KMS-11 (cell line): Measurements from ENCODE around the gene POLR1G.

Experiments
- H2AFZ ChIP-seq: fragments of 200-600 bp; sonication (generic); 2 replicates; pipeline ENCODE4 v1.6.1; 2016; ENCODE audit warnings: antibody characterized with exemption, mixed run types, low read depth
- H3K27ac ChIP-seq: fragments of 200-600 bp; sonication (generic); 2 replicates; pipeline ENCODE4 v1.6.1; 2016; ENCODE audit warnings: mild to moderate bottlenecking, mixed run types
- H3K27me3 ChIP-seq: fragments of 200-600 bp; sonication (generic); 2 replicates; pipeline ENCODE4 v1.6.1; 2017; ENCODE audit warnings: mild to moderate bottlenecking, low read depth, mixed run types, moderate library complexity; ENCODE audit not compliant: insufficient read depth
- H3K36me3 ChIP-seq: fragments of 200-600 bp; sonication (generic); 2 replicates; pipeline ENCODE4 v1.6.1; 2017; ENCODE audit warnings: mild to moderate bottlenecking, mixed run types; ENCODE audit not compliant: insufficient read depth
- H3K4me1 ChIP-seq: fragments of 200-600 bp; sonication (generic); 2 replicates; pipeline ENCODE4 v1.6.1; 2016; ENCODE audit warnings: mild to moderate bottlenecking, low read depth, mixed run types; ENCODE audit not compliant: poor library complexity, severe bottlenecking
- H3K4me2 ChIP-seq: fragments of 200-600 bp; sonication (generic); 2 replicates; pipeline ENCODE4 v1.7.0; 2016; ENCODE audit warnings: mild to moderate bottlenecking, mixed run types
- H3K4me3 ChIP-seq: fragments of 200-600 bp; sonication (generic); IDR thresholded peaks from 2 replicates; pipeline ENCODE4 v1.6.1; 2017; ENCODE audit warnings: low read depth, low read length, mixed read lengths; ENCODE audit not compliant: insufficient read depth
- H3K79me2 ChIP-seq: fragments of 200-600 bp; sonication (generic); 2 replicates; pipeline ENCODE4 v1.6.1; 2016; ENCODE audit warnings: low read depth, mixed run types; ENCODE audit not compliant: insufficient read depth
- H3K9ac ChIP-seq: fragments of 200-600 bp; sonication (generic); 2 replicates; pipeline ENCODE4 v1.6.1; 2016; ENCODE audit warnings: mild to moderate bottlenecking, mixed run types
- H4K20me1 ChIP-seq: fragments of 200-600 bp; sonication (generic); 2 replicates; pipeline ENCODE4 v1.6.1; 2016; ENCODE audit warnings: mild to moderate bottlenecking, mixed run types; ENCODE audit not compliant: insufficient read depth
- TF ChIP-seq, protein P1 (sequence below): fragments of 200-600 bp; sonication (generic); conservative IDR thresholded peaks from 2 replicates; pipeline ENCODE4 v1.6.1; 2017; ENCODE audit warnings: low read depth, mild to moderate bottlenecking, antibody characterized with exemption, low read length, moderate library complexity, mixed read lengths

The POLR1G gene

DNA sequence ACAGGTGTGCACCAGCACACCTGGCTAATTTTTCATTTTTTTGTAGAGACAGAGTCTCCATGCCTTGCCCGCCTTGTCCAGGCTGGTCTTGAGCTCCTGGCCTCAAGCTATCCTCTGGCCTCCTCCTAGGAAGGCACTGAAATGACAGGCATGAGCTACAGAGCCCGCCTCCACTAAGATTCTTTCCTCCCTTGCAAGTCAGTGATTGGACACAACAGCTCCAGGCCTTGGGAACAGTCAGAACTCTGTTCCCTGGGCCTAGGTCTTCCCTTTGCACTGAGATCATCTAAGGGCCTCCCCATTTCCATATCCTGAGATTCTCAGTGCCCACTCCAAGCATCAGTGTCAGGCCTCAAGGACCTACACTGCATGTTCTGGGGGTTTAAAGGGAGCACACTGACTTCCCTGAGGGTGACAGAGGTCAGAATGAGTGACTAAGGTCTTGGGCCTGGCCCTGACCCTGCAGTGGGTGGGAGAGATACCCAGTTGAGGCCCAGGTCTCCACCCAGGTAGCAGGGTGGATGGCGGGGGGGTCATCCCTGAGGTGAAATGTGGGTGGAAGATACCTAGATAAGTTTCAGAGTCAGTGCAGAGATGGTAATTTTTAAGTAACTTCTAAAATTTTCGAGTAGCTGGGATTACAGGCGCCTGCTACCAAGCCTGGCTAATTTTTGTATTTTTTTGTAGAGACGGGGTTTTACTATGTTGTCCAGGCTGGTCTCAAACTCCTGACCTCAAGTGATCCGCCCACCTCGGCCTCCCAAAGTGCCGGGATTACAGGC lies 34.6 kb downstream of the POLR1G start:
- no peaks in the 10 kb centered on the region for H3K36me3 ChIP-seq
- no peak overlapping the region for H3K9ac ChIP-seq
- no peaks in the 10 kb centered on the region for H4K20me1 ChIP-seq
- H3K79me2 ChIP-seq = no peaks in the 10 kb centered on the region
- H3K4me2 ChIP-seq = peak overlapping the region; percentile 63; the same call in 1 of the 2 replicates
- no peak overlapping the region for H3K27ac ChIP-seq
- TF ChIP-seq, protein P1, sequence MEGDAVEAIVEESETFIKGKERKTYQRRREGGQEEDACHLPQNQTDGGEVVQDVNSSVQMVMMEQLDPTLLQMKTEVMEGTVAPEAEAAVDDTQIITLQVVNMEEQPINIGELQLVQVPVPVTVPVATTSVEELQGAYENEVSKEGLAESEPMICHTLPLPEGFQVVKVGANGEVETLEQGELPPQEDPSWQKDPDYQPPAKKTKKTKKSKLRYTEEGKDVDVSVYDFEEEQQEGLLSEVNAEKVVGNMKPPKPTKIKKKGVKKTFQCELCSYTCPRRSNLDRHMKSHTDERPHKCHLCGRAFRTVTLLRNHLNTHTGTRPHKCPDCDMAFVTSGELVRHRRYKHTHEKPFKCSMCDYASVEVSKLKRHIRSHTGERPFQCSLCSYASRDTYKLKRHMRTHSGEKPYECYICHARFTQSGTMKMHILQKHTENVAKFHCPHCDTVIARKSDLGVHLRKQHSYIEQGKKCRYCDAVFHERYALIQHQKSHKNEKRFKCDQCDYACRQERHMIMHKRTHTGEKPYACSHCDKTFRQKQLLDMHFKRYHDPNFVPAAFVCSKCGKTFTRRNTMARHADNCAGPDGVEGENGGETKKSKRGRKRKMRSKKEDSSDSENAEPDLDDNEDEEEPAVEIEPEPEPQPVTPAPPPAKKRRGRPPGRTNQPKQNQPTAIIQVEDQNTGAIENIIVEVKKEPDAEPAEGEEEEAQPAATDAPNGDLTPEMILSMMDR = no peak
- H3K27me3 ChIP-seq = no peaks in the 10 kb centered on the region
- H2AFZ ChIP-seq = no peak overlapping the region
- peaks cover 46% of the 10 kb centered on the region for H3K4me1 ChIP-seq
- H3K4me3 ChIP-seq = no peak overlapping the region

DNA sequence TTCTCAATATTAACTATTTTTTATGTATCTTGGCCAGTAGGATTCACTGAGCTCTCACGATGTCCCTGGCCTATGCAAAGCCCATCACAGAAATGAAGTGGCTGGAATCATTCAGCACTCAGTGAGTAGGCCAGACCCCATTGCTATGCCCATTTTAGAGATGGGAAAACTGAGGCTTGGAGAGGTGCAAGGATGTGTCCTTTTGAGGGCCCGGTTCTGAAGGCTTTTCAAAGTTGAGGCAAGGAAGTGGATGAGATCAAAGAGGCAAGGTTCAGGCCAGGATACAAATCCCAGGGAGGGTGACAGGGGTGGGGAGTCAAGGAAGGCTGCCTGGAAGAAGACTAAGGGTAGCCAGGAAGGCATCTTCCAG lies 35.9 kb downstream of the POLR1G start:
- H3K27me3 ChIP-seq = no peaks in the 10 kb centered on the region
- no peaks in the 10 kb centered on the region for H3K36me3 ChIP-seq
- no peak overlapping the region for H3K27ac ChIP-seq
- H3K4me3 ChIP-seq = no peak overlapping the region
- TF ChIP-seq, protein P1 = no peak
- peaks cover 49% of the 10 kb centered on the region for H3K4me1 ChIP-seq
- H2AFZ ChIP-seq = no peak overlapping the region
- no peaks in the 10 kb centered on the region for H4K20me1 ChIP-seq
- H3K4me2 ChIP-seq = no peak overlapping the region; the same call in 1 of the 2 replicates
- no peaks in the 10 kb centered on the region for H3K79me2 ChIP-seq
- no peak overlapping the region for H3K9ac ChIP-seq

DNA sequence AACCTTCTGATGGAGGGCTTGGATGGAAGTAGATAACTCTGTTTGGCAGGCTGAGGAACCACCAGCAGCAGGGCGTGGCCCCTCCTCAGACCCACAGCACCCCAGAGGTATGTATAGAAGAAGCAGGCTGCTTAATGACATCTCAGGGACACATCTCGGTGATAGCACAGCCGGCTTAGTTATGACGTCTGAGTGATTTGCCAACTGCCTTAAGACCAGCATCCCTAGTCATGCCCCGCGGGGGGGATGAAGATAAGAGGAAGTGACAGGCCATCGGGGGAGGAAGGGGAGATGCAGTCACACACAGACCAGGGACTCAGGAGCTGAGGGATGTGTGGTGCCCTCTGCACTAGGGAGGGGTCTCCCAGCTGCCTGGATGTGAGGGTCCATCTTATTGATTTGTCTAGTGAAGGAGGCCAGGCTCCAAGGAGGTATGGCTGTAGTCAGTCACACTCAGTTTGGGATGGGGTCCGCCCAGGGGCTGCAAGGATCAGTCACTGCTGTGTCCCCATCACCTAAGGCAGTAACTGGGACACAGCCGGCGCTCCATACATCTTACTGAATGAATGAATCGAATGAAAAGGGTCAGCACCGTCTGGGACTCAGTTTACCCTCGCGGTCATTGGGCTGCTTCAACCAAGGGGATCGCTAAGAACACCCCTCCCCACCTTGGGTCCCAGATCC lies 36.5 kb downstream of the POLR1G start:
- peak overlapping the region; percentile 62 for H3K27ac ChIP-seq
- TF ChIP-seq, protein P1 = no peak
- peak overlapping the region; percentile 96 for H3K4me2 ChIP-seq
- no peaks in the 10 kb centered on the region for H4K20me1 ChIP-seq
- peak overlapping the region; percentile 74; the same call in 1 of the 2 replicates for H3K9ac ChIP-seq
- peaks cover 49% of the 10 kb centered on the region for H3K4me1 ChIP-seq
- no peaks in the 10 kb centered on the region for H3K27me3 ChIP-seq
- H3K4me3 ChIP-seq = no peak overlapping the region
- H2AFZ ChIP-seq = peak overlapping the region; percentile 58
- no peaks in the 10 kb centered on the region for H3K79me2 ChIP-seq
- H3K36me3 ChIP-seq = no peaks in the 10 kb centered on the region

DNA sequence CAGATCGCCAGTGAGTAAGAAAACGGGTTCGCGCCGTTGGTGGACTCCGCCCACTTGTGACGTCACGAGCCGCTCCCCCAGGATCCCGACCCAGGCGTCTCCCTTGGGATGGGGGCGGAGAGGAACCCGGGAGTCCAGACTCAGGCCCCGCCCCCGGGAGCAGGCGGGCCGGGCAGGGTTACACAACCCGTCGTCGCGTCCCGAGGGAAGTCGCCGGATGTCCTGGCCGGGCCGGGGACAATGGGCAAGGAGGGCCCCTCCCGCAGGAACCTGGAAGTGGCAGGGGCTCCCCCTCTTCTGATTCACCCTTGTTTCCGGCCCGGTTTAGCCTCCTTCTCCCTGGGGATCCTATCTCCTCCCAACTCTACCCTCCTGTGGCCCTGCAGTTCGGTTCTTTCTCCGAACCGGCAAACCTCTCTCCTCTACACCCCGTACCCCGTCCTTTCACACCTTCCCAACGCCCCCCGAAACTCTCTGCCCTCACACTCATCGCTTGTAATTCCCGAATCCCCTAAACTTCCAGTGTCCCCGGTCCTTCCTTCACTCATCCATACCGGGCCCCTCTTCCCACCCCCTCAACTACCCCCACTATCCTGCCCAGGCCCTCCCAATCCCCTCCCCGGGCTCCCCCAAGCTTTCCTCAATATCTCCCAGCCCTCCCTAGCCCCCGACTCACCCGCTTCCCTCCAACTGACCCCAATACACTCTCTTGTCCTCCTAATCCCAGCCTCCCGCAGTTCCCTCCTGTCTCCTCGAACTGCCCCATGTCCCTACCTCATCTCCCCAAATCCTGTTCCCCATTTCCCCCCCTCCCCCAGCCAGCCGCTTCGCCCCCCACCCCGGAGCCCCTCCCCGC lies 37.2 kb downstream of the POLR1G start:
- H3K27me3 ChIP-seq = no peaks in the 10 kb centered on the region
- peak overlapping the region; percentile 74 for H3K9ac ChIP-seq
- H2AFZ ChIP-seq = peak overlapping the region; percentile 58
- H3K36me3 ChIP-seq = no peaks in the 10 kb centered on the region
- H3K4me2 ChIP-seq = peak overlapping the region; percentile 96
- peaks cover 49% of the 10 kb centered on the region for H3K4me1 ChIP-seq
- no peak overlapping the region for H3K4me3 ChIP-seq
- H3K27ac ChIP-seq = peak overlapping the region; percentile 62
- TF ChIP-seq, protein P1 = no peak
- H4K20me1 ChIP-seq = no peaks in the 10 kb centered on the region
- no peaks in the 10 kb centered on the region for H3K79me2 ChIP-seq
